ENCODE results near the gene ZNF142. TPM values are rescaled to one million over a fixed set of nuclear protein-coding genes. Genes with fewer than 3 reads are reported as not detected.

The ZNF142 gene
- total RNA-seq, 1 donor from 2014 or later: 6.2 TPM

DNA sequence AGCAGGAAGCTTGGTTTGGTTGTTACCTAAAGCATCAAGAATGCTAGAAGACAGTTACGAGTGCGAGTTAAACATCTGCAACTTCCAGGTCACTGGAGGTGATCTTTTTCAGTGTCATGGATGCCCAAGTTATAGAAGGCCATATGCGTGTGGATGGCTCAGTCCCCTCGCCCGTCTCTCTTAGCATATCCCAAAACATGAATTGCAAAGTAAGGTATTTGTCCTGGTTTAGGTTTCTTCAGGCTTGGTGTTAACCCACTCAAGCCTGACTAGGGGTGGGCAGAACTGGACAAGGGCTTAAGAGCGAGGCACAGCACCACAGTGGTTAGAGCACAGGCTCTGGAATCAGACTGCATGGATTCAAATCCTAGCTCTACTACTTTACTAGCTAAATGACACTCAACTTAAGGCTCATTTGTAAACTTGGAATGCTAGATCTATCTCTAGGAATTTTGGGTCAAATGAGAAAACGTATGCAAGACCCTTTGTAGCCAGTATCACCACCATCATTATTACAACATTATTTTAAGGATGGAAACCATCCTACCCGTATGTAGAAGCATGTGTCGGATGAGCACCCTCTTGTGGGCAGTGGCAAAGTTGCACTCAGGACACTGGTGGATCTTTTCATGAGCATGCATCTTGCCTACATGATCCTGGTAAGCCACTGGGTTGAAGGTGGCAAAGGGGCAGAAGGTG lies 11.2 kb downstream of the ZNF142 start:
- DNase-seq (ENCODE audit: low read depth in 2 of 2): peak; percentile 80 to 82

DNA sequence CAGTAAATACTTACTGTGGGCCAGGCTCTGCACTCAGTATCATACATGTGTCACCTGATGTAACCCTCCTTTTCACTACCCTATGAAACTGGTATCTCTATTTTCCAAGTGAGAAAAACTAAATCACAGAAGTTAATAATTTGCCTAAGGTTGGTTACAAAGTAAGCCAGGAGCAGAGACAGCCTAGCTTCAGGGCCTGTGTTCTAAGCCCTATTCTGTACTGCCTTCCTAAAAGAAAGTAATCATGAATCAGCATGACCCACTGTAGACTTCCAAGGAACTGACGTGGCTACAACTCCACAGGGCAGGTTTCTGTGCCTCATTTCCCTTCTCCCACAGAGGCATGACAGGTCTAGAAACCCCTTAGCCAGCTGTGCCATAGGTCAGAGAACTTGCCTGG lies 14.3 kb downstream of the ZNF142 start:
- DNase-seq (ENCODE audit: low read depth in 2 of 2): peak in 1 of 2 donors; percentile 91

DNA sequence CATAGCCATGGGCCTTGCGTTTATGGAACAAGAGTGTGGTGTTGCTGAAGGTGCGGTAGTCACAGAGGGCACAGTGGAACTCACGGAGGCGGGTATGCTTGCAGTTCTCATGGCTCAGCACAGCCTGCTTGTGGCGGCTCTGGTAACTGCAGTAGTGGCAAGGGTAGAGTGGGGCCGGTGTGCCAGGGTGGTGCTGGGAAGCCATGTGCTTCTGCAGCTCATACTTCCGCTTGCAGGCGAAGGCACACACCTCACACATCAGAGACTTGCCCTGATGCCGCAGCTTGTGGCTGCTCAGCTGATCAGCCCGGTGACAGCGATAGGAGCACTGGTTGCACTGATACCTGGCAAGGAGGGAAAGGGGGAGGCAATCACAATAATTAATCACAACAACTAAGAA lies 14.7 kb downstream of the ZNF142 start:
- DNase-seq (ENCODE audit: low read depth in 2 of 2): peak in 1 of 2 donors; percentile 19

DNA sequence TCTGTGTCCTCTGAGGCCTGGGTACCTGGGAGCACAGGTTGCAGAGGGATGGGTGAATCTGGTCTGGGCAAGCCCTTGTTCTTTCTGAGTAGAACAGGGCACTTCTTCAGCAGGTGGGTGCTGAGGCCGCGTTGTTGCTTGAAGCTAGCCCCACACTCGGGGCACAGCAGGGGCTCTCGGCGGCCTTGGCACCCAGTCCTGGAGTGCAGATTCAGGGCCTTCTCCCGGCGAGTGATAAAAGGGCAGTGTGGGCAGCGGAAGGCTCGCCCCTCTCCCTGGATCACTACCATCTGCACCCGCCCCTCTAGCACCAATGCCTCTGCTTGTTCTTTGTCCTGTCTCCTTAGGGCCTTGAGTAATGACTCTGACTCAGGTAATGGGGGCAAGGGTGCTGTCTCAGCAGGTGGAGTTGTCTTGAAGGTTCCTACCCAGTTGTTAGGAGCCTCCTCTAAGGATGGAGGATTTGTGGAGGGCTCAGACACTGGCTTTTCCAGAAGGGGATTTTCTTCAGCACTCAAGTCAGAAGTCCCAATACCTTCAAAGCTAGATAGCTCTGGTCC lies 15.6 kb downstream of the ZNF142 start:
- DNase-seq (ENCODE audit: low read depth in 2 of 2): no peak

DNA sequence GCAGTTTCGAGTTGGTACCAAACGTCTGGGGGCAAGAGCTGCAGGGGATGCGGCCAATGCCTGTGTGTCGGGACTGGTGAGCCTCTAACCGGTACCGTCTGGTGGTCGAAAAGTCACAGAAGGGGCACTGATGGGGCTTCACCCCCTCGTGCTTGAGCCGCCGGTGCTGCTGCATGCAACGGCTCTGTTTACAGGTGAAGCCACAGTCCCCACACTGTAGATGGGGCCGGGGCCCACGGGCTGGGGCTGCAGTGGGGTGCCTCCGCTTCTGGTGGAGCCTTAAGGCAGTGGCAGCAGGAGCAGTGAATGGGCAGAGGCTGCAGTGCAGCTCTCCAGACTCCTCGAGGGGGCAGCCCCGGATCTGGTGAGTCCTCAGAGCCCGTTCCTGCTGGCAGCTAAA lies 16.6 kb downstream of the ZNF142 start:
- no peak for DNase-seq (ENCODE audit: low read depth in 2 of 2)

DNA sequence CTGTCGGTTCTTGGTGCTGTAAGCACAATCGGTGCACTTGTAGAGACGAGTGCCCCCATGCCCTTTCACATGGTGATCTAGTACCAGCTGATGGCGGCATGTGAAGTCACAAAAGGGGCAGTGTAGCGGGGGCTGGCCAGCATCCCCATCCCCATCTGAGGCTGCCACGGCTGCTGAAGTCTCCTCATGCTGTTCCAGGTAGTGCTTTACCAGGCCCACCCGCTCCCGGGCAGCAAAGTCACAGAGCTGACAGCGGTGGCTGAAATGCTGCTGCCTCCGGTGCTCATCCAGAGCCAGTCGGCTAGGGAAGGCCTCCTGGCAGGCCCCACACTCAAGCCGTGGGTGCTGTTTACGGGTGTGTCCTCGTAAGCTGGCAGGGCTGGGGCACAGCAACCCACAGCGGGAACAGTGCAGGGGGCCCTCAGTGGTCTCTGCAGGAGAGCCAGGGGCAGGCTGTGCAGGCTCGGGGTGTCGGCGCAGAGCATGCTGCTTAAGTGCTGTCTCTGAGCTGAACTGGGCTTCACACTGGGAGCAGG lies 17.2 kb downstream of the ZNF142 start:
- no peak for DNase-seq (ENCODE audit: low read depth in 2 of 2)

DNA sequence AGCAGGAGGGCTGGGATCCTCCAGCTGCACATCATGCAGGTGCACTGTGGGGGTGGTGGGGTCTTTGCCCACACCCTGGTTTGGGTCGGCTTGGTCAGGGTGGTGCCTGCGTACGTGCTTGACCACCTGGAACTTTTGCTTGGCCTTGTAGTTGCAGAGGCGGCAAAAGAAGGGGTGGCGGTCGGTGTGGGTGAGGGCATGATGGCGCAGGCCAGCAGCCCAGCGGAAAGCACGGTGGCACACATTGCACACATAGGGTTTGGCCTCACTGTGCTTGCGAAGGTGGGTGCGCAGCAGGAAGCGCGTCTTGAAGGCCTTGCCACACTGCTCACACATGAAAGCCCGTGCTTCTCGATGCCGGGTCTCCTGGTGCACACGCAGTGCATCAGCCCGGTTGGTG lies 21.1 kb downstream of the ZNF142 start:
- no peak for DNase-seq (ENCODE audit: low read depth in 2 of 2)

DNA sequence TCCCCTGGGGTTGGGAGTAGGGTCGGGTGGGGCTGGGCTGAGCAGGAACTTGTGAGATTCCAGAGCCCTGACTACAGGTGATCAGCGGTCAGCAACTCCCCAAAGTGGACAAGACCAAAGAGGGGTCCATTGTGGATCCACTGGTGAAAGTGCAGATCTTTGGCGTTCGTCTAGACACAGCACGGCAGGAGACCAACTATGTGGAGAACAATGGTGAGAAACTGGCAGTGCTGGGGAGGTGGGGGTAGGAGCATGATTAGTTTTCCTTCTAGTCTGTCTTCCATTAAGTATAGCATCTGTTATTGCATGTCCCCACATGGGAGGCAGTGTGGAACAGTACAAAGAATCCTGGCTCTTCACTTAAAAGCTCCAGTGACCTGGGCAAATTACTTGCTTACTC lies 23.7 kb downstream of the ZNF142 start:
- DNase-seq (ENCODE audit: low read depth in 2 of 2): no peak

DNA sequence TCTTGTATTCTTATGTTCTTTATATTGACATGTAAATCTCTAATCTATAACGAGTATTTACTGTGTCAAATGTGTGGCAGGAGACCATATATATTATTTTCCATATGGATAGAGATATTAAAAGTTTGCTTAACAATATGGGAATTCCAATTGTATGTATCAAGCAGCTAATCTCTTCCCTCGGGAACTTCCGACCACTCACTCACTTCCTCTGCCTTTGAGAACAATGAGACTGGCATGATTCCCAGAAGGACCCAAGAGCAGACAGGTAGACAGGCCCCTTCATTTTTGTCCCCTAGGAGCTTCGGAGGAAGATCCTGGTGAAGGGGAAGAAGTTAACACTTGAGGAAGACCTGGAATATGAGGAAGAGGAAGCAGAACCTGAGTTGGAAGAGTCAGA lies 27.6 kb downstream of the ZNF142 start:
- peak; percentile 70 to 95 for DNase-seq (ENCODE audit: low read depth in 2 of 2)

DNA sequence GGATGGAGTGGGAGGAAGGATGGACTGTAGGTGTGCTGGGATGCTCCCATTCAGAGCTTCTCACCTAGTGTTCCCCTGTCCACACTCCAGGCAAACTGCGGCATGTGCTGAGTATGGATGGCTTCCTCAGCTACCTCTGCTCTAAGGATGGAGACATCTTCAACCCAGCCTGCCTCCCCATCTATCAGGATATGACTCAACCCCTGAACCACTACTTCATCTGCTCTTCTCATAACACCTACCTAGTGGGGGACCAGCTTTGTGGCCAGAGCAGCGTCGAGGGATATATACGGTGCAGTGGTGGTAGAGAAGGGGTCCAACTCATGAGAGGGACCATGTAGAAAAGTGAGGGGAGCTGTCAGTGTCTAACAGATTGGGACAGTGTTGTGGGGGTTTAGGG lies 31.5 kb downstream of the ZNF142 start:
- peak in 1 of 2 donors; percentile 18 for DNase-seq (ENCODE audit: low read depth in 2 of 2)

DNA sequence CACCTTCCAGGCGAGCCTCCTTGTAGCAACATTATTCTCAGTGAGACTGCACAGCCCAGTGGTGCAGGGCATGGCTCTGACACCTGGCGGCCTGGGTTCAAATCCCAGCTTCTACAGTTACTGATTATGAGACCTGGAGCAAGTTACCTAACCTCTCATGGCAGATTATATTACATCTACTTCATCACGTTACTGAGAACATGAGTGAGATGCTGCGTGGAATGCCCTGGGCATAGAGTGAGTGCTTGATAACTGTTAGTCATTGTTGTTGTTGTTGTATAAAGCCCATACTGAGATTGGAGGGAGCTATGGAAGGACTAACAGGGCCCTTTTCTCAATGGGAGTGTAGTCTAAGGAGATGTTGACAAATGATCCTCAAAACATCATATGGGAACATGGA lies 33.1 kb downstream of the ZNF142 start:
- no peak for DNase-seq (ENCODE audit: low read depth in 2 of 2)

DNA sequence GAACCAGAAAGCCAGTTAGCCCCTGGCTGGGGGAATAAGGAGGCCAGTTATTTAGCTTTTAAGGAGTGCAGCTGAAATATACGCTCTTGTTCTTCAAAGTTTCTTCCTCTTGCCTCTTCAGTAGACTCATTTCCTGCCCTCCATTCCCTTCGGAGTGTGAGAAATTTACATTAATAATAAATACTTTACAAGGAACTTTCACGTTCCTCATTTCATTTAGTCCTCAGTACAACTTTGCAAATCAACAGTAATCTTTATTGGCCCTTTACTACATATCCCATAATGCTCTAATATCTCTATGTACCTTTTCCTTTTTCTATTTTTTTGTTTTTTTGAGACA lies 36.1 kb downstream of the ZNF142 start:
- peak in 1 of 2 donors; percentile 26 for DNase-seq (ENCODE audit: low read depth in 2 of 2)

DNA sequence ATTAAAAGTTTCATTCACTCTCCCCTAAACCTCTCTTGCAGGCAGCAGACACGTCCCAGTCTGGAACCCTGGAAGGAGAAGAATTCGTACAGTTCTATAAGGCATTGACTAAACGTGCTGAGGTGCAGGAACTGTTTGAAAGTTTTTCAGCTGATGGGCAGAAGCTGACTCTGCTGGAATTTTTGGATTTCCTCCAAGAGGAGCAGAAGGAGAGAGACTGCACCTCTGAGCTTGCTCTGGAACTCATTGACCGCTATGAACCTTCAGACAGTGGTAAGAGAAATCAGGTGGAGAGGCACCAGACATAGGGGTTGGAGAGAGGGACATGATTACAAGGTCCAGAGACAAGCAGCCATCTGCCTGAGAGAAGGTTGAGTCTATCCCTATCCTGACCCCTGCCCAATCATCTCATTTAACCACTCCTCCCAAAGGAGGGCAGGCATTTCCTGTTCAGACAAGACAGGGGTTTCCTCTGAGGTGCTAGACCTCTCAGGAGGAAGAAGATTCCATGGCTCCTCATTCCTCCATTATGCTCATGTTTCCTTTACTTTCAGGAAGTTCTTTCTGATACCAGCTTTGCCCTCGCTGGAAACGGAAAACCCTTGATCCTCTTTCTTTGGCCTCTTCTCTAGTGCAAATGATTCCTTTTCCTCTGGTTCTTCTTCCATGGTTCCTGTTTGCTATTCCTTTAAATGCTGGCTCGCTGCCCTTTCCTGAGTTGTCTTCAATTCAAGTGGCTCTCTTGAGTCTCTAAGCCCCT lies 36.6 kb downstream of the ZNF142 start:
- DNase-seq (ENCODE audit: low read depth in 2 of 2): peak in 1 of 2 donors; percentile 17

DNA sequence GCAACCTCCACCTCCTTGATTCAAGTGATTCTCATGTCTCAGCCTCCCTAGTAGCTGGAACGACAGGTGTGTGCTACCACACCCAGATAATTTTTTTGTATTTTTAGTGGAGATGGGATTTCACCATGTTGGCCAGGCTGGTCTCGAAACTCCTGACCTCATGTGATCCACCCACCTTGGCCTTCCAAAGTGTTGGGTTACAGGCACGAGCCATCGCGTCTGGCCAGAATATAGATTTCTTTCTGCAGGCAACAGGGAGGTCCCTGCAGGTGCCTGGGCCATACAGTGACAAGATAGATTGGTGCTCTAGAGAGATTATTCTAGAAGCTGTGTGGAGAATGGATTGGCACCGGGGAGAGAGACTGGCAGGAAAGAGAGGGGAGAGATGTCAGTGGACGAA lies 38.4 kb downstream of the ZNF142 start:
- DNase-seq (ENCODE audit: low read depth in 2 of 2): no peak

DNA sequence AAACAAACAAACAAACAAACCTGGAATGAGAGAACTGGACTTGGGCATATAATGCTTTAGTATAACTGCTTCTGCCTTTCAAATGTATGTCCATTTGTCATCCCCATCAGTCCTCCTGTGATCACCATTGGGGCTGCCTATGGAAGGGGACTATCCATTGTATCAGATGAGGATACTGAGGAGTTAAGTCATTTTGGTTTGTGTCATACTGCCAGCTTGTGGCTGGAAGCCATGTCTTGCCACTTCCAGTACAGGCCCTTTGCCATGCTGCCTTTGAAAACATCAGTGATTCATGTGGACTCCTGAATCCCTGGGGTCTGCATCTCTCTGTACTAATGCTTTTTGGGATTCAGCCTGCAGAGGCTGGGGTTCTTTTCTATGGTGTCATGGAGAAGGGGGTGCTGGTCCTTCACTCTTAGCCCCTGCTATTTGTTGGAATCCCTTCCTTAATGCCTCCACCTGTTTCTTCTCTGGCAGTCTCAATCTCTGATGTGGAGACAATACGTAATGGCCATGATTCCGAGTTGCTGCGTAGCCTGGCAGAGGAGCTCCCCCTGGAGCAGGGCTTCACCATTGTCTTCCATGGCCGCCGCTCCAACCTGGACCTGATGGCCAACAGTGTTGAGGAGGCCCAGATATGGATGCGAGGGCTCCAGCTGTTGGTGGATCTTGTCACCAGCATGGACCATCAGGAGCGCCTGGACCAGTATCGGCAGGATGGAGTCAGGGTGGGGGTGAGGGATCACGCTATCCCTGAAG lies 41.1 kb downstream of the ZNF142 start:
- DNase-seq (ENCODE audit: low read depth in 2 of 2): peak in 1 of 2 donors; percentile 17

DNA sequence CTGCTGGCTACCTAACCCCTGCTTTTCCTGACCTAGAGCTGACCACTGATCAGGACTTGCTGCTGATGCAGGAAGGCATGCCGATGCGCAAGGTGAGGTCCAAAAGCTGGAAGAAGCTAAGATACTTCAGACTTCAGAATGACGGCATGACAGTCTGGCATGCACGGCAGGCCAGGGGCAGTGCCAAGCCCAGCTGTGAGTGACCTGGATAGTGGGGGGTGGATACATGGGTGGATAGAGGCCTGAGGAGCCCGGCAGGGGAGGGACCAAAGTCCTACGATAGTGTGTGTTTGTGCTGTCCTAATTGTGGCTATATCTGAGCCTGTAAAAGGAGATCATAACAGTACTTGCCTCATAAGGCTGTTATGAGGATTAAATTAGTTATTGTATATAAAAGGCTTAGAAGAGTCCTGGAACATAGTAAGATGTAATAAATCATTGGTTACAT lies 43.5 kb downstream of the ZNF142 start:
- no peak for DNase-seq (ENCODE audit: low read depth in 2 of 2)

DNA sequence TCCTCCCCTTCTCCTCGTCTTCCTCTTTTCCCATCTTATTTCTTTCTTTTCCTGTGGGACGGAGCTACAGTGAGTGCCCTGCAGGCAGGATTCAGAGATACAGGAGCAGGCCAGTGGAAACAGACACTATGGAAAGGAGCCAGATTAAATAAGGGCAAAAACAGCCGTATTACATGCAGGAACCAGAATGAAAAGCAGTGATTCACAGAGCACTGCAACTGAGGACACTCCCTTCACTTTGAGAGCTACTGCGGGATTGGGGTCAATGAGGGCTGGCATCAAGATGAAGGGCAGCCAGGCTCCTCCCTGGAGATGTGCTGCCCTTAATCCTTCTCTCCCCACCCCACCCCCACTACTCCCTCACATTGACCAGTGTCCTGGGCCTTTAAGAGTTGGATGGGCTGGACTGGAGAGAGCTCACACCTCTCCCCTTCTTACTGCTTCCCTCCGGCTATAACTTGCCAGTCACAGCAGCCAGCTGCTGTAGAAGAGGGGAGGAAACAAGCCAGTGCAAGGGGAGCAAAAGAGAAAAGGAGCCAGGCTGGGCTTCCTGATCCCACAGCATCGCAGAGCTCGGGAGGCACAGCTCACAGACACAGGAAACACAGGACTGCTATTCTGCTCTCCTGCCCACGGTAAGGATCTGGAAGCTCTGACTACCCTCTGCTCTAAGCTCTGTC lies 51.8 kb downstream of the ZNF142 start, which contains the start of gene PLCD4:
Gene PLCD4, plus strand, starts transcription at position 464 of the 680 bp plus-strand sequence. CDS start 7,841 bp downstream, outside the sequence.
- peak; percentile 59 to 78 for DNase-seq (ENCODE audit: low read depth in 2 of 2)

DNA sequence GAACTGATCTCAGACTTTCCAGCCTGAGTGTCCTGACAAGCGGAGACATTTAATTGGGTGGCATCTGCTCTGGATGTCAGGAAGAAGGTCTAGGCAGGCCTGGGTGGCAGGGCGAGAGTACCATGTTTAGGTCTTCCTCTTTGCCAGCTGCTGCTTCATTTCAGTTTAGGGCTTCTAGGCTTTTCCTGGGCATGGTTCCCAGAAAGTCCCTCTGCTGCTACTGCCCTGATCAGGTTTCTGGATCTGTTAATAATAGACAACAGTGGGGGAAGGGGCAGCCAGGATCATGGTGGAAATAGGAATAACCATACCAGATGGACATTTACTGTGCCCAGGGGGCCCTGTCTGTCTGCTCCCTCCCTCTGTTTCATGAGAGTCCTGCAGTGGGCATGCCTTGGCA lies 54.0 kb downstream of the ZNF142 start:
- peak in 1 of 2 donors; percentile 32 for DNase-seq (ENCODE audit: low read depth in 2 of 2)
